ENCODE measurements around the gene EML2. TPM values are rescaled to one million over a fixed set of nuclear protein-coding genes. Genes with fewer than 3 reads are reported as not detected.
A peak's percentile ranks its signal among the peaks of the same experiment; 100 is the strongest.

EML2 gene
- total and polyA plus RNA-seq, 2 of the 8 experiments (the other 6 are each of a cell fraction or from before 2014, with no cell fraction given) = 28.8 to 29.4 TPM

GRCh38 chr19:45643024-45643926 lies 4.1 kb upstream of the EML2 start (continued):
- peak; percentile 97 to 99 (median 98) for TF ChIP-seq CTCF (IDR thresholded peaks at IDR 0.05; ENCODE audit: control extremely low read depth in 1 of 3, insufficient read depth in 1 of 3, low read depth in 1 of 3, low read length in 3 of 3)
- no peak for TF ChIP-seq MAFK (IDR thresholded peaks at IDR 0.05; ENCODE audit: low read depth, low read length)
- TF ChIP-seq RAD21 (IDR thresholded peaks at IDR 0.05 in 1 of 2, conservative IDR thresholded peaks at IDR 0.05 in 1 of 2; ENCODE audit: low read depth in 2 of 2, low read length in 2 of 2) = peak; percentile 96 to 98
- no peak for TF ChIP-seq EGR1 (IDR thresholded peaks at IDR 0.05; ENCODE audit: borderline replicate concordance, low read depth, low read length)
- no peak for TF ChIP-seq KDM1A (IDR thresholded peaks at IDR 0.05; ENCODE audit: borderline replicate concordance, low read length)
- TF ChIP-seq YY1 (IDR thresholded peaks at IDR 0.05; ENCODE audit: low read depth, low read length) = 0 out of 2 replicates have a peak, but pooled peaks have one; percentile 25
- no peak for TF ChIP-seq BRCA1 (IDR thresholded peaks at IDR 0.05; ENCODE audit: low read depth, low read length)
- peak; percentile 56; the same call in 1 of the 2 replicates for TF ChIP-seq KDM5A (IDR thresholded peaks at IDR 0.05; ENCODE audit: low read length)
- no peak for TF ChIP-seq ATF2 (IDR thresholded peaks at IDR 0.05; ENCODE audit: low read length)

Measured in H1 (cell line).